HG03280 (cell line): ENCODE data around the gene SPZ1.
"Not testable (repeated sequence)": the region's sequence is repeated elsewhere in the genome, so short reads cannot be mapped to it uniquely, and the experiment has no call there.

ENCODE experiments used
- ATAC-seq: cut with Tn5 transposase; IDR thresholded peaks from one replicate; pipeline ENCODE4 v1.9.1; 2021; ENCODE audit warnings: mild to moderate bottlenecking, moderate library complexity; ENCODE audit not compliant: unreplicated experiment

Gene SPZ1

GRCh38 chr5:80319702-80320101, at the start of gene SPZ1:
Gene SPZ1 (plus strand): TSS chr5:80320002. CDS start chr5:80320216, 214 bp downstream.
- ATAC-seq, result no peak

GRCh38 chr5:80270543-80270942, 49.3 kb upstream of the SPZ1 start:
- not testable (repeated sequence) for ATAC-seq

GRCh38 chr5:80275347-80275746, 44.5 kb upstream of the SPZ1 start:
- ATAC-seq, result no peak

- ATAC-seq, result no peak
These were observed 43.6 kb upstream of the SPZ1 start for GRCh38 chr5:80276186-80276585.

- no peak for ATAC-seq
These were observed 42.6 kb upstream of the SPZ1 start for GRCh38 chr5:80277191-80277590.

- no peak for ATAC-seq
These were observed 37.7 kb upstream of the SPZ1 start for GRCh38 chr5:80282054-80282453.

- no peak for ATAC-seq
These were observed 36.4 kb upstream of the SPZ1 start for GRCh38 chr5:80283360-80283759.

GRCh38 chr5:80284720-80285119, 35.1 kb upstream of the SPZ1 start:
- ATAC-seq, result no peak

- ATAC-seq, result no peak
These were observed 31.6 kb upstream of the SPZ1 start for GRCh38 chr5:80288177-80288576.

GRCh38 chr5:80289320-80289719, 30.5 kb upstream of the SPZ1 start:
- no peak for ATAC-seq

GRCh38 chr5:80291761-80292160, 28.0 kb upstream of the SPZ1 start:
- no peak for ATAC-seq

GRCh38 chr5:80296121-80296520, 23.7 kb upstream of the SPZ1 start:
- ATAC-seq, result no peak

- ATAC-seq, result no peak
These were observed 20.2 kb upstream of the SPZ1 start for GRCh38 chr5:80299601-80300000.

- ATAC-seq, result no peak
These were observed 19.7 kb upstream of the SPZ1 start for GRCh38 chr5:80300125-80300524.

- ATAC-seq, result not testable (repeated sequence)
These were observed 19.0 kb upstream of the SPZ1 start for GRCh38 chr5:80300796-80301195.

- not testable (repeated sequence) for ATAC-seq
These were observed 18.5 kb upstream of the SPZ1 start for GRCh38 chr5:80301342-80301741.

GRCh38 chr5:80302636-80303035, 17.2 kb upstream of the SPZ1 start:
- no peak for ATAC-seq

- no peak for ATAC-seq
These were observed 11.3 kb upstream of the SPZ1 start for GRCh38 chr5:80308526-80308925.

- ATAC-seq, result no peak
These were observed 9.7 kb upstream of the SPZ1 start for GRCh38 chr5:80309871-80310665.

- no peak for ATAC-seq
These were observed 4.6 kb upstream of the SPZ1 start for GRCh38 chr5:80315244-80315643.

GRCh38 chr5:80318212-80318611, 1.6 kb upstream of the SPZ1 start:
- ATAC-seq, result no peak

GRCh38 chr5:80324912-80325311, 5.1 kb downstream of the SPZ1 start:
- ATAC-seq, result no peak

GRCh38 chr5:80326468-80326867, 6.7 kb downstream of the SPZ1 start:
- ATAC-seq, result no peak
